Stimulated activated CD8-positive, alpha-beta memory T cell treated with anti-CD3 and anti-CD28 coated beads, Interleukin-12 subunit alpha, Interleukin-12 subunit beta, amount 100 ng/mL, for 1 hour (primary cell): ENCODE data around the gene ALK.

Experiments
- DNase-seq: peaks from one replicate; pipeline ENCODE4 v3.0.0-alpha.2; 2020; ENCODE audit warnings: low read depth

The ALK gene

DNA sequence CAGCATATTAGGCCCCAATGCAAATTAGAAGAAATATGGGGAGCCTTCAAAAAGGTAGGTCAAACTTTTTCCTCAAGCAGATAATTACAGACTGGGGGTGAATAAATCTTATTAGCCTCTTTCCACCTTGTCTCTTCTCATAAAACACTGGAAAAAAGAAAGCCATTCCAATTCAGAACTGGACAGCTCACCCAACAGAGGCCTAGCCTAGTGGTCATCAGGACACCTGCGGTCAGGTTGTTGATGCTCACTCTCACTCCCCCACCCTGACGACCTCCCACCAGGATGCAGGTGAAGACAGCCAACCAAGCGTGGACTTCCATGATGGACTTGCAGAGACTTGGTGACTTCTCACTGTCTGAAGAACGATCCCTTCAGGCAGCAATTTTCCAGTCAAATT lies 207.1 kb downstream of the ALK start:
- DNase-seq = no peak

DNA sequence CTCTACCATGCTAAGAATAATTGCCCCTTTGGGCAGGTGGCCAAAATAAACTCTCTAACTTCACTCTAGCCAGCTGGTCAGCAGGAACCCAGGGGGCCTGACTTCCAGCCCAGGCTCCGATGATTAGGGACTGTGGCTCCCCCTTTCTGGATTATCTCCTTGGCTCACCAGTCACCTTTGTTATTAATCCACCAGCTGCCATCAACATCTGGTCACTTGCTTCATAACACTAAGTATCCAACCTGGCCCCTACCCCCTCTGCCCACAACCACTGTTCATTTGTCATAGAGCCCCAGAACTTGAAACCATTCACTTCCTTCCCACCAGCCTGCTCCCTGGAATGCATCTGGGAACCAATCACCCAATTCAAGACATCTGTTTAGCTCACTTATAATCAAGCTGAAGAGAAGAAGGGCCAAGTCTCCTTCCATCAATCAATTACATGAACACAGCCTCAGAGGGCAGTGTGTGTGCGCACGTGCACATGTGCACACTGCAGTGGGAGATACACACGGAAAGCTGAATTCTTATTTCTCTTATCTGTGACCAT lies 215.1 kb downstream of the ALK start:
- DNase-seq = no peak

DNA sequence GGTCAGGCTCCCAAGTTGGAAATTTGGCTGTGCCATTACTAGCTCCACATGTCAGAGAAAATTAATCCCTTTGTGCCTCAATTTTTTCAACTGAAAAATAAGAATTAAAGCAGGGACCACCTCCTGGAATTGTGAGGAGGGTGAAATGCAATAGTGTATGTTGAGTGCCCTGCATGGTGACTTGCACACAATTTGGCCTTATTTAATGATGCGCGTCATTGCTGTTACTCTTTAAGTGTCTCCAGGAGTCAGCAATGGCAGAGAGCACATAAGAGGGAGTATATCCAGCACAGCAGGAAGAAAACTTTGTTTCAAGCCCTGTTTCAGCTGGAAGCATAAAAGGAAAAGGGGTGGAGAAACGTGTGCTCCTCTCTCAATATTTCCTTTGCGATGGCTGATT lies 215.8 kb downstream of the ALK start:
- DNase-seq = no peak

DNA sequence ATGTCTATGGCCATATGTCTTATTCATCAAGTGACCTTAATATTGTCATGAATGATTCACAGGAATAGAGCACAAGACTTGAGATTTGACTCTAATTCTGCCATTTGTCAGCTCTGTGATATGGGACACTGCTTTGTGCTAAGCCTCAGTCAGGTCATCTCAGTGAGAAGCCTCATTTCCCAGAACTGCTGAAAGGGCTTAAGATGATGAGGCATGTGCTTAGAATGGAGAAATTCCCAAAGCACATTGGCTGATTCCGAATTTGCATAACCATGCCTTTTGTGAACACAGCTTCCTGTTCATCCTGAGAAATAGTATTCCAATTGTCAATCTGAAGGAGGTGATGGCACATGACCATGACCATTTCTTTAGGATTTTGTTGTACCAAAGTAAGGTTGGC lies 218.1 kb downstream of the ALK start:
- DNase-seq = no peak

DNA sequence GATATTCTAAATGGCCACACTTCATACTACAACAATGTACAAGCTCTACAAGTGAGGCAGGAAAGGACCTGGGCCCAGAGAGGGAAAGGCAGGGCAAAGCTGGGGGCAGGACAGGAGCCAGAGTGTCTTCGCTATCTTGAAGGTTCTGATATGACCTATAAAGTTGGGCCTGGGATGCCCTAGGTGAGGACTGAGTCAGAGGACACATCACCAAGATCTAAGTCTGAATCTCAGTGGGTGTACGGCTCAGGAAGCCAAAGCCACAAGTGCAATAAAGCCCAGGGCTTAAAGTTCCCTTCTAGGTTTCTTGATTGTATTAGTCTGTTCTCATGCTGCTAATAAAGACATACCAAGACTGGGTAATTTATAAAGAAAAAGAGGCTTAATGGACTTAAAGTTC lies 219.1 kb downstream of the ALK start:
- no peak for DNase-seq

DNA sequence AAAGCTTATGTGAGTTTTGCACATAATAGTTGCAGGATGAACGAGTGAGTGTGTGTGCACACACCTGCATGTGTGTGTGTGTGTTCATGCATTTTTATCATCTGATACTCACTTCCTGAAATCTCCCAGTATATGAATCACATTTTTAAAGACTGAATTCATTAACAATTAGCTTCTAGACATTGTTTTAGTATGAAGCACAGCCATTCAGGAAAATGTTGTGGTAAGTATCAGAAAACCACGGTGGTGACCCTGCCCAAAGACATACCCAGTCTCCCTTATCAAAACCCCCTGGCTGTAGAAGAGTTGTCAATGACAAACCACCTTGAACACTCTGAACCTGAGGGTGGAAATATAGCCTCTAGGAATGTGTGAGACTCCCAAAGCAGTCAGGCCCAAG lies 220.8 kb downstream of the ALK start:
- DNase-seq = no peak

DNA sequence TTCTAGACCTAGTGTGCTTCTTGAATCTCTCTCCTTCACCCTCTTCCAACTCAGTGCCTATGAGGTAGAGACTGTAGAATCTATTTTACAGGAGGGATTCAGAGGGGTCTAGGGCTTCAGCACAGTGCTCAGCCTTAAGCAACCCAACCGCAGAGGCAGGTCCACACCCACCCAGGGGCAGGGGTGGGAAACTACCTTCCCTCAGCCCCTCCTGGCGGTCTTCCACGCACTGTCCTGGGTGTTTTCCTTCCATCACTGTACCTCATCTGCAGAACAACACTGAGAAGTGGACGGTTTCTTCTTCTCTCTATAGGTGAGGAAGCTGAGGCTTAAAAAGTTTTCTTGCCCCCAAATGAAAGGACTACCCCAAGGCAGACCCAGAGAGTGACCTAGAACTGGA lies 222.3 kb downstream of the ALK start:
- DNase-seq = no peak

DNA sequence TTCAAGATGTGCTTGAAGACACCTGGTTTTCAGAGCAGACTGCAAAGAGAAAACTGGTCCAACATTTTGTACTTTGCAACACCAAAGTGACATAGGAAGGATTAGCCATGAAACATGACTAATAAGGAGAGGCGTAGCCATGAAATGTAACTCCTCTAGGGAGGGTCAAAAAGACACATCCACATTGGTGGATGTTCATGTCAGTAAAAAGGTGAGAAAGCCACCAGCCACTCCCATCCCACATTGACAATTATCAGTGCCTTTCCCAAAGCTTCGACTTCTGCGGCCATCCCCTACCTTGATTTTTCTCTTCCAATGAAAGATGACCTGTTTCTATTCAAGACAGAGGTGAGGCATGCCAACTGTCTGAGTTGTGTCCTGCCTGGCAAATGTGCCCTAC lies 223.2 kb downstream of the ALK start:
- DNase-seq = no peak

DNA sequence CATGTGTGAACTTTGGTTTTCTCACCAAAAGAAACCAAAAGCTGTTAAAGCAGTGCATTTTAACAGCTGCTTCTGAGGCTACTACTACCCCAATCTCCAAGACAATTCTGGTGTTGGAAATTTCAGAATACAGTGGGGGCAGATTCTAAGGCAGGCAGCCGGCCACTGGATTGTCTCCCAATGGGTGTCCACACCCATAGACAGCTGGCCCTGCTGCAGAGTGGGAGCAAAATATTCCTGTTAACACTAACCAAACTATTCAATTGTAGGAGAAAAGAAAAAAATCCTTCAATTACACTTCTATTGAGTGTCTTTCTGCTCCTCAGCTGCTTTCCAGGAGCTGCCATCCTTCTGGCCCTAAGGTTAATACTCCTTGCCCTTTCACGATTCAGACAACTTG lies 223.7 kb downstream of the ALK start:
- no peak for DNase-seq

DNA sequence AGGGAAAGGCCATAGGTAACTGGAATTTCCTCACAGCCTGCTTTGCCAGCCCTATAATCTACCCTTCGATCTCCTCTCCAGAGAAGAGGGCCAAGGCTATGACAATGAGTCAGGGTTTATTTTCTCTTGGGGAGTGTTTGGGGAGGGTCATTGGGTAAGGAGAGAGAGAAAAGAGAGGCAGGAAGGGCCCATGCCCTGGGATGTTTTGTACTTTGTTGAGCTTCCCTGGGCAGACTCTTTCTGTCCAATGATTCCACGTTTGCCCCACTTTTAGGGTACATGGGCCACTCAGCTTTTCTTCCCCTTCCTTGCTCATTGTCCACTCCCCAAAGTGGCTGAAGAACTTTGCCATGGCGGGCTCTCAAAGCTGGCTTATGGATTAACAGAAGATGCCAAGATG lies 224.2 kb downstream of the ALK start:
- no peak for DNase-seq

DNA sequence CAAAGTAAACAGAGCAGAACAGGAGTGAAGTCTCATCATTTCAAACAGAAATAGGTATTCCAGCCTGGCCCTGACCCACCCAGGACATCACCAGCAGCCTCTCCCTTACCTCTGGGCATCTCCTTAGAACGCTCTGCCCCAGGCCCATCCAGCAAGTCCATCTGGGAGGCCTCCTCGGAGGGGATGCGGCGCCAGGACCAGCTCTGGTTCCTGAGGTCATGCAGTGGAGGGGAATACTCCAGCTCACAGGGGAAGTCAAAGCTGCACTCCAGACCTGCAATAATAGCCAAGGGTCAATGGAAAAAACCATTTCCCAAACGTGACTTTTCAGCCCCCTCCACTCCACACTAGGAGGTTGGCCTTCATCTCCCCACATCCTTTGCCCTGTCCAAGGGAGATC lies 226.6 kb downstream of the ALK start:
- DNase-seq = no peak

DNA sequence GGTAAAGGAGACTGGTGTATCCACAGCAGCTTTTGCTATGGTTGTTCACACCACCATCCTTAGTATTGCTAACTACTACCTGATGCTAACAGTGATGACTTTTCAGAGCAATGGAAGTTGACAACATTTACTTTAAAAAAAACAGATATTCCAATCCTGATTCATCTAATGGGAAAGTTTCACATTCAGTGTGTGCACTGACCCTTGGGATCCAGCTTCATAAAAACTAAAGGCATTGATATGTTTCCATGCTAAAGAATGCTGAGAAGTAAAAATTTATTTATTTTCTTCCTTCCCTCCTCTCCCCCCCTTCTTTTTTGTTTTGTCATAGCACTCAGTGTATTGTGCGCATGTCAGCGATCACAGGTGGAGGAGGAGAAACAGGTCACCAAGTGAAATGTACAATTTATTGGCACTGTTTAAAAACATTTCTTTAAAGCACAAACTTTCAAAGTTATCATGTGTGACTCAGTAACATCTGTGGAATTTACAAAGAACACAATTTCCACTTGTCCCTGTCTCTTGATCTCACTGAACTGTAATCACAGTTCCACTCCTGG lies 229.9 kb downstream of the ALK start:
- no peak for DNase-seq

DNA sequence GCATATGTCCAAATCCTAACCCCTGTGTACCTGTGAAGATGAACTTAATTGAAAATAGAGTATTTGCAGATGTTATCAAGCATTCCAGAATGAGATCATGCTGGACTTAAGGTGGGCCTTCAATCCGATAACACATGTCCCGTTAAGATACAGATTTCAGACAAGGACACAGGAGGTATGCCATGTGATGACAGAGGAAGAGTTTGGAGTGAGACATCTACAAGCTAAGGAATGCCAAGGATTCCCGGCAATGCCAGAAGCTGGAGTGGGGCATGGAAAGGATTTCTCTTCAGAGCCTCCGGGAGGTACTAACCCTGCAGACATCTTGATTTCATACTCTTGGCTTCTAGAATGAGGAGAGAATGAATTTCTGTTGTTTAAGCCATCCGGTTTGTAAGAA lies 231.7 kb downstream of the ALK start:
- no peak for DNase-seq

DNA sequence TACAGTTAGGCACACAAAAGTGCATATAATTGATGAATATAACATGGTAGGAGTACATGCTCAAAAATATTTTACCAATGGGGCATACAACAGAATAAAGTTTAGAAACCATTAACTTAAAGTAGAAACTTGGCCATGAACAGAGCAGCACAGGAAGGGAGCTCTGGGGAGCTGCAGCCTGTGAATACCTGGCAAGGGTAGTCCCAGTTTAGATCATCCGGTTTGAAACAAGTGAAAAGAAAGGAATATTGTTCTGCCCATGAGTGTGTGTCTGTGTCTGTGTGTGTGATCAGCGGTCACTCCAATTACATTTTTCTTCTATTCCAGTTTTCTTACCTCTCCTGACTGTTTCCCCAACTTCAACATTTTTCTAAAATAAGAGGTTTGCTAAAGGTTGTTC lies 233.0 kb downstream of the ALK start:
- no peak for DNase-seq

DNA sequence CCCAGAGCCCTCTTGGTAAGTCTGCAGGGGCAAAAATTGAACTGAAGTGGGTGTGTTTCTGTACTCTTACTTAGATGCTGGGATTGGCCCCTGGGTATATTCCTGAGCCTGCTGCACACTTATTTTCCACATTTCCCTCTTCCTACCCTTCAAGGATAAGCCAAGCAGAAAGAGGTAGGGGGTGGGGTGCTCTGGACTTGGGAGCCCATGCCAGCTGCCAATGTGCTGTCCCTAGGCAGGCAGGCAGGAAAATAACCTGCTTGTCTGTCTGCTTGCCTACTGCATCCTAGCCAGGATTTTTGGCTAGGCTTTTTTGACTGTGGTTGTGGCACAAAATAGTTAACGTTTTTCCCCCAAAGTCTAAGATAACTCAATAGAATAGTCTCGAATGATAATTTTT lies 234.3 kb downstream of the ALK start:
- no peak for DNase-seq

DNA sequence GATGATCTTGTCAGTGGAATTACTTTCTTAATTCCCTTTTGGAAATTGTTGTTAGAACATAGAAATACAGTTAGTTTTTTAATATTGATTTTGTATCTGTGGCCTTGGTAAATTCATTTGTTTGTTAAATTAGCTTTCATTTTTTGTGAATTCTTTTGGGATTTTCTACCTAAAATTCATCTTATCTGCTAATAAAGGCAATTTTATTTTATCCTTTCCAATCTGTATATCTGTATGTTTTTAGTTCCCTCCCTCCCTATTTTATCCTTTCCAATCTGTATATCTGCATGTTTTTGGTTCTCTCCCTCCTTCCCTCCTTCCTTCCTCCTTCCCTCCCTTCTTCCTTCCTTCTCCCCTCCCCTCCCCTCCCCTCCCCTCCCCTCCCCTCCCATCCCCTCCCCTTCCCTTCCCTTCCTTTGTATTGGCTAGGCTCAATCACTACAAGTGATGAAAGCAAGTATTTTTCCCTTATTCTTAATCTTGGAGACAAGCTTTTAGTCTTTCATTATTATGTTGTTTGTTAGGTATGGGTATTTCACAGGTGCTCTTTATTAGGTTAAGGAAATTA lies 244.4 kb downstream of the ALK start:
- DNase-seq = no peak

DNA sequence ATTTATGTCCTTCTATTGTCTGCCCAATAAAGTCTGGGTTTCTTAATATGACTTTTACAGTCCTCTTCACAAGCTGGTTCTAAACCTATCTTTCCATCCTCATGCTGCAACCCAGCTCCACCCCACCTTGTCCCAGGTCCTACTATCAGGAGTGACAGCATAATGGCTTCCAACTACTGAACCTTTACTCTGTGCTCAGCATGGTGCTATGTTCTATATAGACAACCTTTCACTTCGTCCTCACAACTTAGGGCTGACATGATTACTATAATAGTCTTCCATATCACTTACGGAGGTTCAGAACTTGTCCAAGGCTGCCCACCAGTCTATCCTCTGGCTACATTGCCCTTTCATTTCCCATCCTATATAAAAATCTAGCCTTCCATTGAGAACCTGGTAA lies 256.8 kb downstream of the ALK start:
- no peak for DNase-seq

DNA sequence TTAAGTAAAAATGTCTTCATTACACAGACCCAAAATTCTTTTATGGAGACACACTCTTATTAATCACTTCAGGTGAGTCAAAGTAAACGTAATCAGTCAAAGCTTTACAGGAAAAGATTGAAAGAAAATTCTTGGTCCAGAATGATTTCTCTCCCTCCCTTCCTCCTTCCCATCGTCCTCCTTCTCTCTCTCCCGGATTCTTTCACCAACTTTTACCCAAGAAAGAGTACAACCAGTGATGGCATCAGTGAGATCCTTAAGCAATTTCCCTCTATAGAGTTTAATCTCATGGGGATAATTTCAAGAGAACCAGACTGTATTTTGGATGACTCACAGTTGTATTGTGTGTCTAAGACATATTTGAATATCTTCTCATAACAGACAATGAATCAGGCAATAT lies 258.1 kb downstream of the ALK start:
- no peak for DNase-seq

DNA sequence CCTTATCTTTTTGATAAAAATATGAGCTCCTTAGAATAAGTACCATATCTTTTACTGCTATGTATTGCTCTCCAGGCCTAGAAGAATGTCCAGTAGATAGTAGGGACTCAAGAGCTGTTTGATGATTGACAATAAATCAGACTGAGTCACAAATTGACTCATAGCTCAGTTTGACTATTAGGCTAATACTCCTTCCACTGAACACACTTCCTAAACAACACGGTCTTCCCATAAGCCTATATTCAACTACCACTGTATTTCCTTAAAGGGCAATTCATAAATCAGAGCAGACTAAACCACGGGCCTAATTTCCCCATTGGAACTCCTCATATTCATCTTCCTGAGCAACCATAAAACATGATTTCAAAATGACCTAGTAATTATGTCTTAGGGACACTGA lies 258.5 kb downstream of the ALK start:
- DNase-seq = no peak

DNA sequence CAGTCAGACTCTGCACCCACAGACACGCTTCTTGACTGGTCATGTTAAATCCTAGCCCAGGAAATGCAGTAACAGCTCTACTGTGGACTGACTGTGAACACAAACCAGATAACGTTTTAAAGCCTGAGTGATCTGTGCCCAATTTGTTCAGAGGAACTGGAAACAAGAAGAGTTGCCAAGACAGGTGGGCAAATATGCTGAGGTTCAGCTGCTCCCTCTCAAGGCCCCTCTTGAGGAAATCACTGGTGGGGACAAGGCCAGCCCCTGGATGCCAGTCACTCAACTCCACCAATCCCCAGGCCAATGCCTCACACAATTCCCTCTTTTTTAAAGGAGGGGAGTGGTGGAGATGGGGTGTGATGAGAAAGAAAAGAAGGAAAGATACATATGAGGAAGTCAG lies 261.2 kb downstream of the ALK start:
- DNase-seq = no peak

DNA sequence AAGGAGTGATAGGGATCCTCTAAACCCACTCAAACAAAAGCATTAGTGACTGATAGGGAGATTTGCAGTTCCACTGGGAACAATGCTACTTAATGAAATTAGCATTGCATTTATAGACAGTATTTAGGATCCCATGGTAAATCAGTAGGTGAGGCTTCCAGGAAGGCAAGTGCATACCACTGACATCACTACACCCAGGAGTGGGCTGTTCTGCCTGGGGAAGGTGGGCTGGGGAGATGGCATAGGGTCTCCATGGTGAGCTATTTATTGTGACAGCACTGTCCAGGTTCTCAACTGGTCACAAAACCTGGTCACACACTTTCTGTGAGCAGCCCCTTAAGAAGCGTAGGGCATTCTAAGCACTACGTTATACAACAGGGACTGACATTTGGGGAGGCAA lies 262.2 kb downstream of the ALK start:
- DNase-seq = no peak

DNA sequence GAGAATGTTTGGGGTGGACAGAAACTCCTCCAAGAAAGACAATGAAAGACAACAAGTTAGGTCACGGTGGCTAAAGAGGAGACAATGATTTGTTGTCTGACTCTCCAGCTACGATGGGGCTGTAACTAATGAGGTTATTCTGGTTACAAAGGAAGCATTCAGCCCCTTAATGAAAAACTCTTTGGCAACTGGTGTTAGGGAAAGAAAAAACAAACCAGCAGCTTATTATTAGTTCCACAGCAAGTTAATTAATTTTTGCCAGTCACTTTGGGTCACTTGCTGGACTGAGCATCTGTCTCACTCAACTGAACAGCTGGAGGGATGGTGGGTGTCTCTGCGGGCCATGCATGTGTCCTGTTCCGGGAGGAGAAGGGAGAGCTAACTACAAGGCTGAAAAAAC lies 263.7 kb downstream of the ALK start:
- DNase-seq = no peak

DNA sequence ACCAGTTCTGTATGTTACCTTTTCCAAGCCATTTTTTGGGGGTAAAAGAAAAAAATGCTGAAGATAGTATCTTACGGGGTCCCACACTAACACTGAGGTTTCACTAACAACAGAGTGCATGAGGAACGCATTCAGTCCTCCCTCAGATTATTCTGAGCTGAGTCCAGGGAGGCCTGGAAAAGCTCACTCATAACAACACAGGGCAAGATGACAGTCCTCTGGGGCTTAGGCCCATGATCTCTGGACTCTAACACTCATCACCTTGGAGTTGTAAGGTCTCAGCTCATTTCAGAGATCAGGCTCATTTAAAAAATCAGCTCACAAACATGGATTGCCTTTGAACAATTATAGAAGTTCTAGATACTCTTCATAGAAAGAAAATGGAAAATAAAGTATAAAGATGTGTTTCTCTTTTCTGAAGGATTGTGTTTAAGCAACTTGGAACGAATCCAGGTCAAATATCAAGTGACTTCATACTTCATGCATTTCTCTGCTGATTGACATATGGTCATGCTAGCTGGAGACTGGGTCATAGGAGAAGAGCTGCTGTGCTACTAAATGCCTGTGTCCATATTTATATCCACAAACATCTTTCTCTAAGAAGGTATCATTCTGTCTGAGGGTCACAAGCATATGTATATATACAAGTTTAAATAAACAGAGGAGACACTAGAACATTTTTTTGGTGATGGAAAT lies 265.8 kb downstream of the ALK start:
- no peak for DNase-seq

DNA sequence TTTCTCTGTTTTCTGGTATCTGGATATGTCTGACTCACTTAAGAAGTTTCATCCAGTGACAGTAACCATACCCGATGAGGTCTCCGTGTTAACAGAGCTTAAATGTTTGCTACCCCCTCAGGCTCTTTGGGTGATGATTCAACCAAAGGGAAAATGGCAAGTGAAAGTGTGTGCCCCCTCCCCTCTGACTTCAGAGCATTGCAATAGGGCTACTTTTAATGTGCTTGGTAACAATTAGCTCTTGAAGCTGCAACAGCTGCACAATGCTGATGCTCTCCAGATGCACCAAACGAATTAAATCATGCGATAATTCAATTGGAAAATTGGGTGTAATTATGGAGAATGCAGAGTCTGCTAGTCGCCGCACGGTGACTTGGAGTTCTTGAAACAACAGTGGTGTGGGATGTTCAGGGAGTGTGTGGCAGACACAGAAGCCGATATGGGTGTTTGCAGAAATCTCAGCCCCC lies 270.7 kb downstream of the ALK start:
- no peak for DNase-seq
